ENCODE results near the gene PPP1R9B. TPM values are rescaled to one million over a fixed set of nuclear protein-coding genes. Genes with fewer than 3 reads are reported as not detected.
A peak's percentile ranks its signal among the peaks of the same experiment; 100 is the strongest.

The PPP1R9B gene
- total and polyA plus RNA-seq, 2 of the 8 experiments (the other 6 are each of a cell fraction or from before 2014, with no cell fraction given) = 5.2 to 13.1 TPM

- Histone ChIP-seq H3K4me2 (ENCODE audit: insufficient read depth in 1 of 2, low read depth in 2 of 2, low read length in 2 of 2) (peak overlapping the region; percentile 10 to 60), H3K18ac (ENCODE audit: extremely low read depth, low read length) (peak overlapping the region; percentile 99), H4K20me1 (replicated peaks in 1 of 2; ENCODE audit: control insufficient read depth in 1 of 2, insufficient read depth in 2 of 2, low read length in 2 of 2) (no peaks in the 10 kb centered on the region), H4K91ac (replicated peaks; ENCODE audit: insufficient read length, low read length) (peak overlapping the region; percentile 95), H3K27me3 (replicated peaks in 1 of 4; ENCODE audit: control insufficient read depth in 3 of 4, extremely low read depth in 1 of 4, insufficient read depth in 3 of 4, low read length in 3 of 4) (no peaks in the 10 kb centered on the region), H3K79me1 (ENCODE audit: low read depth, low read length) (no peaks in the 10 kb centered on the region), H2BK5ac (ENCODE audit: low read depth, low read length) (peak overlapping the region; percentile 89; the same call in 1 of the 2 replicates), H4K8ac (ENCODE audit: extremely low read depth, insufficient read depth, low read length) (peak overlapping the region; percentile 90), H3K27ac (ENCODE audit: low read depth, low read length) (no peak overlapping the region), H3K23me2 (ENCODE audit: low read depth, low read length) (no peaks in the 10 kb centered on the region), H3K4me3 (ENCODE audit: extremely low read depth in 1 of 4, insufficient read depth in 2 of 4, low read depth in 3 of 4, low read length in 4 of 4) (peak overlapping the region in 3 of 4 experiments; percentile 17 to 42 (median 24); a peak in 3 of 8 replicates), H3K9ac (replicated peaks in 1 of 4; ENCODE audit: extremely low read depth in 1 of 4, low read depth in 3 of 4, low read length in 3 of 4) (0 out of 7 replicates have a peak overlapping the region, but pooled peaks of 2 of the 4 experiments have one; percentile 13 to 16), H2BK12ac (ENCODE audit: low read depth, low read length) (peak overlapping the region; percentile 39; the same call in 1 of the 2 replicates), H3K56ac (replicated peaks; ENCODE audit: insufficient read length, low read depth, low read length) (peak overlapping the region; percentile 27), H3K36me3 (ENCODE audit: control insufficient read depth in 2 of 4, insufficient read depth in 4 of 4, low read length in 3 of 4) (no peaks in the 10 kb centered on the region), H4K5ac (ENCODE audit: insufficient read length, low read depth, low read length) (peak overlapping the region; percentile 19), H2AFZ (ENCODE audit: low read length) (peak overlapping the region; percentile 92; the same call in 1 of the 2 replicates), H2AK5ac (ENCODE audit: low read depth, low read length) (no peak overlapping the region), H2BK120ac (replicated peaks; ENCODE audit: low read depth, low read length) (peak overlapping the region; percentile 43), H2BK15ac (ENCODE audit: low read length) (peak overlapping the region; percentile 66; the same call in 1 of the 2 replicates), H3K9me3 (ENCODE audit: insufficient read depth in 2 of 2, low read depth in 1 of 2, low read length in 1 of 2) (no peaks in the 10 kb centered on the region), H3K23ac (ENCODE audit: insufficient read length) (no peak overlapping the region), H2BK20ac (ENCODE audit: low read length) (peak overlapping the region; percentile 93; the same call in 1 of the 2 replicates), H3K4ac (replicated peaks; ENCODE audit: insufficient read length, low read depth, low read length) (peak overlapping the region; percentile 33), H3K79me2 (ENCODE audit: control insufficient read depth in 1 of 2, insufficient read depth in 2 of 2, low read length in 2 of 2) (no peaks in the 10 kb centered on the region), H3K4me1 (replicated peaks in 1 of 4; ENCODE audit: control insufficient read depth in 3 of 4, insufficient read depth in 4 of 4, low read length in 3 of 4) (peaks cover 4 to 22% (median 15%) of the 10 kb centered on the region in 4 experiments), H3K14ac (ENCODE audit: insufficient read length) (no peak overlapping the region)
- FAIRE-seq = no peak
- DNase-seq (ENCODE audit: low read depth in 1 of 2, low spot score in 2 of 2) = peak; percentile 39 to 80
- WGBS, 2 experiments (ENCODE audit: extremely low coverage in 1 of 2, insufficient coverage in 1 of 2, insufficient read length in 1 of 2, insufficient replicate concordance in 2 of 2, low coverage in 1 of 2, low lambda C conversion rate in 2 of 2, missing lambda C conversion rate in 1 of 2) = 19% methylated on average over 18 of the region's 22 CpGs; no CpG with 5 or more reads in 1 of the 2 experiments
- ChIA-PET POLR2A (ENCODE audit: partially characterized antibody) (interaction anchor here (0.6 to 2.5 kb wide), 10 partner anchors 8 to 1281 kb away, joined by 3 to 9 read pairs (median 4); partner anchors contain the start of genes COL1A1 and TMEM92), CTCF (ENCODE audit: partially characterized antibody) (interaction anchor here (0.7 to 17.0 kb wide), 27 partner anchors 9 to 446 kb away, joined by 3 to 299 read pairs (median 4); partner anchors contain the start of genes COL1A1 and SGCA)
- TF ChIP-seq KDM1A (IDR thresholded peaks at IDR 0.05; ENCODE audit: borderline replicate concordance, low read length) (peak; percentile 65; the same call in 1 of the 2 replicates), PHF8 (conservative IDR thresholded peaks at IDR 0.05; ENCODE audit: low read depth, low read length) (0 out of 2 replicates have a peak, but pooled peaks have one; percentile 18), POLR2A (IDR thresholded peaks at IDR 0.05; ENCODE audit: control extremely low read depth in 1 of 2, low read depth in 2 of 2, low read length in 2 of 2) (peak in 1 of 2 experiments; percentile 45; a peak in 1 of 3 replicates), SIRT6 (IDR thresholded peaks at IDR 0.05; ENCODE audit: low read length) (no peak), KDM4A (IDR thresholded peaks at IDR 0.05; ENCODE audit: low read depth, low read length, severe bottlenecking) (peak; percentile 53), CTCF (IDR thresholded peaks at IDR 0.05; ENCODE audit: control extremely low read depth in 1 of 3, insufficient read depth in 1 of 3, low read depth in 1 of 3, low read length in 3 of 3) (peak; percentile 50 to 60 (median 57)), KDM5A (IDR thresholded peaks at IDR 0.05; ENCODE audit: low read length) (no peak)
Observed at GRCh38 chr17:50177983-50178834, 27.7 kb upstream of the PPP1R9B start.
